ENCODE results near the gene SARS2. TPM values are rescaled to one million over a fixed set of nuclear protein-coding genes. Genes with fewer than 3 reads are reported as not detected.
A peak's percentile ranks its signal among the peaks of the same experiment; 100 is the strongest.

Gene SARS2
- total and polyA plus RNA-seq, 4 experiments from 2014 or later = 9.6 to 20.2 (median 15.5) TPM

DNA sequence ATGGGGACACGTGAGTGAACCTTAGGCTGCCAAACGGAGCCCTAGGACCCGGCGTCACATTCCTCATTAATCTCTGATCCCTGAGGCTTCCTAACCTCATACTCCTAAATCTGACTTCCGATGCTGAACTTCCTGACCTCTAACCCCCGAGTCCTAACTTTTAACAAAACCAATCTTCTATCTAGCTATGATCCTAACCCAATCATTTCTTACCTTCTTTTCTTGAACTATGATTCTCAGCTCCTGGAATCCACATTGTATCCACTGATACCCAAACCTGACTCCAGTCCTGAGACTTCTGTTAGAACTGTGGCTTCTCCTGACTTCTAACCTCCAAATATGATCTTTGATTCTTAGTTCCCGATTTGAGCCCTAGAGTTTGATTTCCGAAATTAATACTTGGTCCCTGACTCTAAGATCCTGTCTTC lies 30.3 kb downstream of the SARS2 start:
- Mint-ChIP-seq H3K27ac (peak overlapping the region; percentile 90 to 100 (median 99)), H3K36me3 (peaks cover 14 to 22% of the 10 kb centered on the region in 2 donors), H3K9me3 (no peaks in the 10 kb centered on the region), H3K4me1 (peaks cover 17 to 58% (median 38%) of the 10 kb centered on the region in 4 donors), H3K27me3 (no peaks in the 10 kb centered on the region), H3K4me3 (peak overlapping the region; percentile 85 to 98 (median 96))
- ChIA-PET POLR2A (ENCODE audit: partially characterized antibody) (interaction anchor here (0.7 to 3.0 kb wide), 17 partner anchors 17 to 536 kb away, joined by 3 to 18 read pairs (median 4); partner anchors contain the start of genes ACTN4, ECH1, FAM98C and HNRNPL), CTCF (ENCODE audit: partially characterized antibody) (interaction anchor here (1.0 to 3.7 kb wide), 7 partner anchors 29 to 498 kb away, joined by 3 to 35 read pairs (median 6); partner anchors contain the start of genes FAM98C, HNRNPL, MRPS12 and SARS2)
- H3K27ac ChIP-seq (ENCODE audit: low read depth, low read length) = peak overlapping the region; percentile 99
- H3K4me1 ChIP-seq (ENCODE audit: insufficient read depth, low read length) = peaks cover 34% of the 10 kb centered on the region
- H3K36me3 ChIP-seq (ENCODE audit: insufficient read depth, low read length) = peaks cover 10% of the 10 kb centered on the region
- no peaks in the 10 kb centered on the region for H3K27me3 ChIP-seq (ENCODE audit: insufficient read depth, low read length)
- intact Hi-C loops (cut with micrococcal nuclease) = no loop called here
- H3K9me3 ChIP-seq (ENCODE audit: control insufficient read depth in 1 of 2, low read length in 2 of 2) = no peaks in the 10 kb centered on the region
- DNase-seq = no peak
- peak overlapping the region; percentile 68 to 87 for H3K4me3 ChIP-seq (ENCODE audit: low read length in 2 of 2)

DNA sequence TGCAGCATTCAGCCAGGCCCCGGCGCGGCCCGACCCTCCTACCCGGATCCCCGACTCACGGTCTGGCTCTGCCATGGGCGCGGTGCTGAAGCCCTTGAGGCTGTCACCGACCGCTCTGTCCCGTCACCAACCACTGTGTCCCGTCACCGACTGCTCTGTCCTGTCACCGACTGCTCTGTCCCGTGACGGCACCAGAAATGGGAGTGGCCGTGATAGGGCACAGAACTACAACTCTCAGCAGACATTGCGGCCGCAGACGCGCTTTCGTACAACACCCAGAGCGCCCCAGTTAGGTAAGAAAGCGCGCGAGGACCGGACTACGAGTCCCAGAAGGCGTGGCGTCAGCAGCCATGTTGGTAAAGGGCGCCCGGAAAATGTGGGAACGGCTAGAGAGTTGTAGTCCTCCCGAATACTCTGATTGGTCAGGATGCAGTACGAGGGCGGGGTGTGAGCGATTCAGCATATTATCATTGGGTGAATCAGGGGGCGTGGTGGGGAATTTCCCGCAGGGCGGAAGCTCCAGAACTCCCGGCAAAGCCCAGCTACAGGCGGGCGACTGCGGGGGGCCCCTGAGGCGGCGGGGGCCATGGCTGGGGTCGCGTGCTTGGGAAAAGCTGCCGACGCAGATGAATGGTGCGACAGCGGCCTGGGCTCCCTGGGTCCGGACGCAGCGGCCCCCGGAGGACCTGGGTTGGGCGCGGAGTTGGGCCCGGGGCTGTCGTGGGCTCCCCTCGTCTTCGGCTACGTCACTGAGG lies 30.9 kb downstream of the SARS2 start, which contains the start of the genes NFKBIB and SIRT2:
NFKBIB (plus strand) TSS at position 523 of the 755 bp plus-strand sequence; CDS start at position 587, 64 bp downstream.
SIRT2 (minus strand) TSS at position 172 of the 755 bp plus-strand sequence; CDS start at position 75, 97 bp downstream.
- Mint-ChIP-seq H3K4me1 (peaks cover 17 to 59% (median 39%) of the 10 kb centered on the region in 4 donors), H3K36me3 (peaks cover 10 to 20% of the 10 kb centered on the region in 2 donors), H3K9me3 (no peaks in the 10 kb centered on the region), H3K4me3 (peak within 1 kb of the TSS; percentile 92 to 98 (median 96)), H3K27me3 (no peaks in the 10 kb centered on the region), H3K27ac (peak within 1 kb of the TSS; percentile 90 to 100 (median 99))
- H3K27me3 ChIP-seq (ENCODE audit: insufficient read depth, low read length) = no peaks in the 10 kb centered on the region
- peak; percentile 98 to 100 (median 100) for DNase-seq
- intact Hi-C loops (cut with micrococcal nuclease) = loop anchor here (1.0 kb wide), 8 partner anchors 21 to 525 kb away; partner anchors contain the start of genes ACTN4, ECH1, EIF3K and MRPS12
- peak within 1 kb of the TSS; percentile 71 to 87 for H3K4me3 ChIP-seq (ENCODE audit: low read length in 2 of 2)
- peak within 1 kb of the TSS; percentile 99 for H3K27ac ChIP-seq (ENCODE audit: low read depth, low read length)
- ChIA-PET POLR2A (ENCODE audit: partially characterized antibody) (interaction anchor here (0.7 to 3.0 kb wide), 16 partner anchors 17 to 536 kb away, joined by 3 to 18 read pairs (median 4); partner anchors contain the start of genes ACTN4, ECH1, FAM98C and HNRNPL), CTCF (ENCODE audit: partially characterized antibody) (interaction anchor here (1.0 to 3.7 kb wide), 7 partner anchors 29 to 497 kb away, joined by 3 to 35 read pairs (median 6); partner anchors contain the start of genes FAM98C, HNRNPL, MRPS12 and SARS2)
- no peaks in the 10 kb centered on the region for H3K9me3 ChIP-seq (ENCODE audit: control insufficient read depth in 1 of 2, low read length in 2 of 2)
- H3K36me3 ChIP-seq (ENCODE audit: insufficient read depth, low read length) = peaks cover 5% of the 10 kb centered on the region
- peaks cover 34% of the 10 kb centered on the region for H3K4me1 ChIP-seq (ENCODE audit: insufficient read depth, low read length)

DNA sequence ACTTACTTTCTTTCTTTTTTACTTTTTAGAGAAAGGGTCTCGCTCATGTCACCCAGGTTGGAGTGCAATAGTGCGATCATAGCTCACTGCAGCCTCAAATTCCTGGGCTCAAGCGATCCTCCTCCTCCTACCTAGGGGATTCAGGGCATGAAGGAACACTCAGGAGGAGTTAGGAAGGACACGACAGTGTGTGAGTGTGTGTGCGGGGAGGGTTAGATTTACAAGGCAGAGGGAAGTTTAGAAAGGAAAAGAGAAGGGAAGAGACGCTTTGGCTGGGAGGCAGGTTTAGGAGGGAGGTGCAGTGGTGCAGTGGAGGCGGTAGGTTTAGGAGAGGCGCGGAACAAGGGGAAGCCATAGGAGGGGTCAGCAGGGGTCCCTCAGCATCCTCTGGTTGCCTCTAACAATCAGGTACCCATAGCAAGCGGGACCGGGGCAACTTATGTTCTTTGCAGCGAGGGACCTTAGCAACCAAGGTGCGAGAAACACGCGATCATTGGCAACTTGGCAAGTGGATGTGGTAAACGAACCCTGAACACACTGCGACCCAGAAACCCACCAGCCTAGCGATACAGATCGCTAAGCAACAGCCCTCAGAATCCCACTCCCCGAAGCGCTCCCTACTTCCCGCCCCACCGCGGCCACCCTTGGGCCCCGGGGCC lies 31.6 kb downstream of the SARS2 start:
- Mint-ChIP-seq H3K4me3 (peak overlapping the region; percentile 92 to 98 (median 96)), H3K27ac (peak overlapping the region; percentile 90 to 100 (median 99)), H3K9me3 (no peaks in the 10 kb centered on the region), H3K36me3 (peaks cover 3 to 14% of the 10 kb centered on the region in 2 donors), H3K4me1 (peaks cover 17 to 60% (median 38%) of the 10 kb centered on the region in 4 donors), H3K27me3 (no peaks in the 10 kb centered on the region)
- ChIA-PET POLR2A (ENCODE audit: partially characterized antibody) (interaction anchor here (3.0 kb wide), 1 partner anchor 129 kb away, joined by 13 read pairs; no protein-coding TSS in a partner anchor), CTCF (ENCODE audit: partially characterized antibody) (no interaction called here)
- H3K4me1 ChIP-seq (ENCODE audit: insufficient read depth, low read length) = peaks cover 34% of the 10 kb centered on the region
- H3K27me3 ChIP-seq (ENCODE audit: insufficient read depth, low read length) = no peaks in the 10 kb centered on the region
- no peaks in the 10 kb centered on the region for H3K36me3 ChIP-seq (ENCODE audit: insufficient read depth, low read length)
- H3K4me3 ChIP-seq (ENCODE audit: low read length in 2 of 2) = peak overlapping the region; percentile 71 to 87
- peak overlapping the region; percentile 99 for H3K27ac ChIP-seq (ENCODE audit: low read depth, low read length)
- no peaks in the 10 kb centered on the region for H3K9me3 ChIP-seq (ENCODE audit: control insufficient read depth in 1 of 2, low read length in 2 of 2)
- intact Hi-C loops (cut with micrococcal nuclease) = loop anchor here (1.0 kb wide), 8 partner anchors 21 to 525 kb away; partner anchors contain the start of genes ACTN4, ECH1, EIF3K and MRPS12
- no peak for DNase-seq

DNA sequence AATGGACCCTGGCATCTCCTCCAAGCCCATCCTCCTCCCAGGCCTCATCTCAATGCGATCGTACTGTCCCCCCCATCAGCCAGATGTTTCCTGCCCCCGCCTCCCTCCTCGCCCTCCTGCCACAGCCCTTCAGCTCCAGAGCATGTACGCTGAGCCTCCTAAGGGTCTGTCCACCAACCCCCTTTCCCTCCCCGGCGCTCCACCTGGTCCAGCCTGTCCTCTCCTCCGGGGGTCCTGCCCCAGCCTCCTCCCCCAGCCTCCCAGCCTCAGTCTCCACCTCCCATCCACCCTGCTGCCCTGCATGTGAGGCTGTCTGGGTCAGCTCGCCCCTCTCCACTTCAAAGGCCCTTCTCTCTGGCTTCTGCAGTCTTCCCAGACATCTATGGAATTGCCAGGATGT lies 35.6 kb downstream of the SARS2 start:
- no peak for DNase-seq
- H3K27me3 ChIP-seq (ENCODE audit: insufficient read depth, low read length) = no peaks in the 10 kb centered on the region
- peak overlapping the region in 3 of 7 donors; percentile 18 to 66 (median 36) for H3K27ac Mint-ChIP-seq
- H3K4me1 Mint-ChIP-seq = peaks cover 7 to 38% (median 22%) of the 10 kb centered on the region in 4 donors
- intact Hi-C loops (cut with micrococcal nuclease) = no loop called here
- ChIA-PET POLR2A (ENCODE audit: partially characterized antibody) (no interaction called here), CTCF (ENCODE audit: partially characterized antibody) (interaction anchor here (2.9 kb wide), 1 partner anchor 8 kb away, joined by 13 read pairs; no protein-coding TSS in a partner anchor)
- H3K9me3 Mint-ChIP-seq = no peaks in the 10 kb centered on the region
- no peaks in the 10 kb centered on the region for H3K27me3 Mint-ChIP-seq
- peaks cover 5 to 18% of the 10 kb centered on the region in 2 donors for H3K36me3 Mint-ChIP-seq
- H3K9me3 ChIP-seq (ENCODE audit: control insufficient read depth in 1 of 2, low read length in 2 of 2) = no peaks in the 10 kb centered on the region
- no peak overlapping the region for H3K27ac ChIP-seq (ENCODE audit: low read depth, low read length)
- peaks cover 2% of the 10 kb centered on the region for H3K36me3 ChIP-seq (ENCODE audit: insufficient read depth, low read length)
- H3K4me3 ChIP-seq (ENCODE audit: low read length in 2 of 2) = no peak overlapping the region
- H3K4me3 Mint-ChIP-seq = peak overlapping the region in 1 of 8 donors; percentile 31
- peaks cover 18% of the 10 kb centered on the region for H3K4me1 ChIP-seq (ENCODE audit: insufficient read depth, low read length)

DNA sequence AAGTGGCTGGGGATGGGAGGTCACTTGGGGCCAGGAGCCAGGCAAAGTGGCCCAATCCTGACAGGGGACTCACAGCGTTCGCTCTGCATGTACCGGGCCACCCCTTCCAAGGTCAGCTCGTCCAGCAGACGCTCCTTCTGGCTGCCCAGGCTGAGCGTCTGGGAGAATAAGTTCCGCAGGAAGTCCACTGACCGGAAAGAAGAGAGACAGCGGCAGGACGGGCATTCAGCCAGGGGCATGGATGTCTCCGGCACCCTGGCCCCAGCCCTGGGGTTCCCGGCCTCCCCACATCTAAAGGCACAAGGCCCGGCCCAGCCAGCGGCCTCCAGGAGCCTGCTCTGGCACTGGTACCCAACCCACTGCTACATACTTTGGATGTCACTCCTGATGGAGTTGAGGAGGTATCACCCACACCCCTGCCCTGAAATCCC lies 37.2 kb downstream of the SARS2 start:
- intact Hi-C loops (cut with micrococcal nuclease) = no loop called here
- POLR2A ChIA-PET (ENCODE audit: partially characterized antibody) = no interaction called here

DNA sequence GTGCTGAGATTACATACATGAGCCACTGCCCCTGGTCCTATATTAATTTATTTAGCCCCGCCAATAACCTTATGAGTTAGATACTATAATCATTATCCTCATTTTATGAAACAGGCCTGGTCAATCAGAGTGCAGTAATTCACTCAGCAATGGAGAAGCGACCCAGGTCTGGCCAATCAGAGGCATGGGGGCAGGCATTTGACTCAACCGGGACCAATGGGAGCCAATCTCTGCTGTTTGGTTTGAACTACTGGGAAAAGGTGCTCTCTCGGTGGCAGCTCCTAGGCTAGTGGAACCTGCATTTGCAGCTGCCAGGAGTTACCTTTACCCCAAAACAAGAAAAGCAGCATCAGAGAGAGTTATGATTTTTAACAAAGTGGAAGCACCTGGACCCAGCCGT lies 37.7 kb downstream of the SARS2 start:
- no peaks in the 10 kb centered on the region for H3K27me3 Mint-ChIP-seq
- H3K9me3 Mint-ChIP-seq = no peaks in the 10 kb centered on the region
- H3K36me3 Mint-ChIP-seq = peaks cover 5 to 24% of the 10 kb centered on the region in 2 donors
- H3K4me1 Mint-ChIP-seq = peaks cover 4 to 19% (median 7%) of the 10 kb centered on the region in 4 donors
- ChIA-PET POLR2A (ENCODE audit: partially characterized antibody) (no interaction called here), CTCF (ENCODE audit: partially characterized antibody) (interaction anchor here (1.1 kb wide), 2 partner anchors 14 to 490 kb away, joined by 3 read pairs; partner anchors contain the start of gene FAM98C)
- intact Hi-C loops (cut with micrococcal nuclease) = no loop called here
- Histone ChIP-seq H3K27ac (ENCODE audit: low read depth, low read length) (no peak overlapping the region), H3K9me3 (ENCODE audit: control insufficient read depth in 1 of 2, low read length in 2 of 2) (no peaks in the 10 kb centered on the region), H3K4me1 (ENCODE audit: insufficient read depth, low read length) (peaks cover 7% of the 10 kb centered on the region), H3K36me3 (ENCODE audit: insufficient read depth, low read length) (peaks cover 19% of the 10 kb centered on the region), H3K27me3 (ENCODE audit: insufficient read depth, low read length) (no peaks in the 10 kb centered on the region), H3K4me3 (ENCODE audit: low read length in 2 of 2) (no peak overlapping the region)
- peak overlapping the region in 1 of 7 donors; percentile 62 for H3K27ac Mint-ChIP-seq
- DNase-seq = no peak
- H3K4me3 Mint-ChIP-seq = no peak overlapping the region

More for the DNA sequence above, 37.2 kb downstream of the SARS2 start:
- CTCF ChIA-PET (ENCODE audit: partially characterized antibody) = interaction anchor here (1.1 kb wide), 1 partner anchor 491 kb away, joined by 3 read pairs; the partner anchor contains the start of gene FAM98C
- peaks cover 5 to 23% of the 10 kb centered on the region in 2 donors for H3K36me3 Mint-ChIP-seq
- Histone ChIP-seq H3K4me3 (ENCODE audit: low read length in 2 of 2) (no peak overlapping the region), H3K27ac (ENCODE audit: low read depth, low read length) (no peak overlapping the region), H3K9me3 (ENCODE audit: control insufficient read depth in 1 of 2, low read length in 2 of 2) (no peaks in the 10 kb centered on the region), H3K27me3 (ENCODE audit: insufficient read depth, low read length) (no peaks in the 10 kb centered on the region), H3K36me3 (ENCODE audit: insufficient read depth, low read length) (peaks cover 17% of the 10 kb centered on the region), H3K4me1 (ENCODE audit: insufficient read depth, low read length) (peaks cover 11% of the 10 kb centered on the region)
- H3K27me3 Mint-ChIP-seq = no peaks in the 10 kb centered on the region
- H3K4me3 Mint-ChIP-seq = no peak overlapping the region
- no peak overlapping the region for H3K27ac Mint-ChIP-seq
- H3K9me3 Mint-ChIP-seq = no peaks in the 10 kb centered on the region
- peaks cover 4 to 24% (median 11%) of the 10 kb centered on the region in 4 donors for H3K4me1 Mint-ChIP-seq
- no peak for DNase-seq

Measured in CD4-positive, alpha-beta memory T cell (primary cell).